BE2C (cell line): ENCODE data around the gene SNX22.
A peak's percentile ranks its signal among the peaks of the same experiment; 100 is the strongest.

Source experiments
- DNase-seq: peaks from one replicate; pipeline ENCODE4 v3.0.0-alpha.2; 2020
- H3K27me3 ChIP-seq: fragments of 250-450 bp; sonication (Bioruptor Pico); 2 replicates; pipeline ENCODE4 v1.5.1; 2020; ENCODE audit warnings: mild to moderate bottlenecking
- H3K36me3 ChIP-seq: fragments of 250-450 bp; sonication (Bioruptor Pico); 2 replicates; pipeline ENCODE4 v1.5.1; 2020; ENCODE audit warnings: mild to moderate bottlenecking
- H3K4me1 ChIP-seq: fragments of 250-450 bp; sonication (Bioruptor Pico); 2 replicates; pipeline ENCODE4 v1.5.1; 2020
- H3K4me3 ChIP-seq: 2 replicates; pipeline ENCODE4 v1.5.1; 2011; ENCODE audit warnings: low read depth, low read length
- H3K9me3 ChIP-seq: fragments of 250-450 bp; sonication (Bioruptor Pico); 2 replicates; pipeline ENCODE4 v1.5.1; 2020
- CTCF ChIP-seq: IDR thresholded peaks from 2 replicates; pipeline ENCODE4 v1.5.1; 2012; ENCODE audit warnings: mild to moderate bottlenecking, low read depth, low read length

The SNX22 gene

GRCh38 chr15:64141798-64142512 is 9.6 kb upstream of the SNX22 start:
- Histone ChIP-seq H3K36me3 (peaks cover 23% of the 10 kb centered on the region), H3K4me1 (peaks cover 7% of the 10 kb centered on the region), H3K9me3 (no peaks in the 10 kb centered on the region), H3K4me3 (no peak overlapping the region), H3K27me3 (no peaks in the 10 kb centered on the region)
- no peak for TF ChIP-seq CTCF
- no peak for DNase-seq

DNA sequence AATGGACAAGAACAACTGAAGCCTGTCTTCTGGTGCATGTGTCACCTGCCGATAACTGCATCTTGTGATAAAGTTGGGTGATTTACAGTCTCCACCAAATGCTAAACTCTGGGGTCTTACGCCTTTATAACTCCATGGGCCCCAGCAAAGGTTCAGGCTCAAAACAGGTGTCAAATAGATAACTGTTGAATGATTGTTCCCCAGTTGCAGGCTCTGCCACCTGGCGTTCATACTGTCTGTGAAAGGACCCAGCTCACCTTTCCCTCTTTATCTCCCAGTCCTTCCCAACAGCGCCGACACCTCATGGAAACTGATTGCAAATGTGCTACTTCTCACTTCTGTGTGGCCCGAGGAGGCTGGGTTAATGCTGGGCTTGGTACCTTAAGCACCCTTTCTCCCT is 8.3 kb upstream of the SNX22 start:
- H3K4me1 ChIP-seq: peaks cover 11% of the 10 kb centered on the region
- no peaks in the 10 kb centered on the region for H3K27me3 ChIP-seq
- H3K4me3 ChIP-seq: no peak overlapping the region
- TF ChIP-seq CTCF: no peak
- H3K36me3 ChIP-seq: peaks cover 12% of the 10 kb centered on the region; the same call in 1 of the 2 replicates
- no peak for DNase-seq
- no peaks in the 10 kb centered on the region for H3K9me3 ChIP-seq

- peaks cover 11% of the 10 kb centered on the region for H3K4me1 ChIP-seq
- no peak overlapping the region for H3K4me3 ChIP-seq
- no peak for DNase-seq
- TF ChIP-seq CTCF: no peak
- no peaks in the 10 kb centered on the region for H3K27me3 ChIP-seq
- H3K9me3 ChIP-seq: no peaks in the 10 kb centered on the region
- H3K36me3 ChIP-seq: peaks cover 12% of the 10 kb centered on the region; the same call in 1 of the 2 replicates
Measured at GRCh38 chr15:64144192-64144564, 7.4 kb upstream of the SNX22 start.

DNA sequence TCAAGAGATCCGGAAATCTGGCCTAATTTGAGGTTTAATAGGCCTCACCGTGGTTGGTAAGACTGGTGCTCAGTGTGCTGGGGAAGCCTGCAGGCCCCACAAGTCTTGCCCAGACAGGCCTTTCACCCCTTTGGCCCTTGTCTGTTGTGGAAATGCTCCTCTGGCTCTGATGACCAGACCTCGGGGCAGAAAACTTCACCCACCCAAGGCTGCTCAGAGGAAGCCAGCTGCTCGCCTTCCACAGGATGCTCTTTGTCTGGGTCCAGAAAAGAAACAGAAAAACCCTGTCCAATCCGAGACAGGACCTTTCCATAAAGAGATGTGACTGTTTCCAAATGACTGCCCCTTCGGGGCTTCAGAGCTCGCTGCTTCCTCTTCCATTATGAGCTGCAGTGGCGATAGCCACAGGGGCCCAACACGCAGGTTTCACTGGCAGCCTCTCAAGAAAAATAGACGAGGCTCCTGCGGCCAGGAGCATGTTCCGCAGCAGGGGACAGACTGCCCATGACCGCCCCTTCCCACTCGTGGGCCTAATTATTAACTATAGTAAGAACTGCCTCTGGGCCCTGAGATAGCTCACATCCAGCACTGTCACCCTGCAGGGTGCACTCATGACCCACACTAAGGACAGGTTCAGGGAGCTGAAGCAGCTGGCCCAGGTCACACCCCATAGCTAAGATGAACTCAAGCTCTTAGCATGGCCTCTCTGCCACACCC is 6.8 kb upstream of the SNX22 start:
- no peak overlapping the region for H3K4me3 ChIP-seq
- no peaks in the 10 kb centered on the region for H3K9me3 ChIP-seq
- TF ChIP-seq CTCF: no peak
- DNase-seq: no peak
- peaks cover 11% of the 10 kb centered on the region for H3K4me1 ChIP-seq
- peaks cover 12% of the 10 kb centered on the region; the same call in 1 of the 2 replicates for H3K36me3 ChIP-seq
- no peaks in the 10 kb centered on the region for H3K27me3 ChIP-seq

DNA sequence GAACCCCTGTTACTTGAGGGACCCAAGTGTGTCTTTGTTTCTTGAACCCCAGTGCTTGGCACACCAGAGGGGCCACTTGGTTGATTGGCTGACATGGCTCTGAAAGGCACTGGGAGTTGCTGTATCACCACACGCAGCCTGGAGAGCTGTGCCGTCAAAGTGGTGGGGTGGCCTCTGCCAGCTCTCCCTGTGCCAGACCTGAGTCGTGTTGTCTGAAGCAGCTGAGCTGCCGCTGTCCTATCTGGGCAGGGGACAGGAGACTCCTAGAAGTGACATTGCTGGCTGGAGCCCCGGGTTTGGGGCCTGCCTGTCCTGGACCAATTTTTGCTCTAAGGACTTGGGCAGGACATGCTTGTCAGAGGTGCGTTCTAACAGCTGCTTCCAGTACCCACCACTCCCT is 5.5 kb upstream of the SNX22 start:
- H3K9me3 ChIP-seq: no peaks in the 10 kb centered on the region
- H3K4me1 ChIP-seq: peaks cover 11% of the 10 kb centered on the region
- no peak for TF ChIP-seq CTCF
- H3K27me3 ChIP-seq: no peaks in the 10 kb centered on the region
- peak; percentile 50 for DNase-seq
- no peak overlapping the region; the same call in 1 of the 2 replicates for H3K4me3 ChIP-seq
- H3K36me3 ChIP-seq: peaks cover 5% of the 10 kb centered on the region; the same call in 1 of the 2 replicates

GRCh38 chr15:64146520-64146884 is 5.0 kb upstream of the SNX22 start:
- H3K27me3 ChIP-seq: no peaks in the 10 kb centered on the region
- no peak for DNase-seq
- H3K4me3 ChIP-seq: peak overlapping the region; percentile 14
- no peaks in the 10 kb centered on the region for H3K9me3 ChIP-seq
- H3K4me1 ChIP-seq: peaks cover 11% of the 10 kb centered on the region
- peaks cover 4% of the 10 kb centered on the region; the same call in 1 of the 2 replicates for H3K36me3 ChIP-seq
- no peak for TF ChIP-seq CTCF
